Calu3 (cell line): Measurements from ENCODE around the gene PRL. TPM values are rescaled to one million over a fixed set of nuclear protein-coding genes. Genes with fewer than 3 reads are reported as not detected.

Experiments
- BruUV-seq: library from RNA; stranded (reverse); fragments of 400-500 nt; replicated peaks from 2 replicates; lab custom pipeline; 2021; lab: Mats Ljungman, UMichigan
- CTCF ChIA-PET: fragments of 300-600 bp; sonication (Branson Sonifier 250); formaldehyde crosslinking; loops from one replicate; lab custom pipeline; 2022; ENCODE audit warnings: antibody characterized with exemption; lab: Charles Lee
- DNase-seq: peaks from one replicate; pipeline ENCODE4 v3.0.0; 2022
- H3K27ac Mint-ChIP-seq: one replicate; pipeline ENCODE4 v1.8.0; 2022; ENCODE audit warnings: mixed read lengths; ENCODE audit not compliant: unreplicated experiment
- H3K27me3 Mint-ChIP-seq: one replicate; pipeline ENCODE4 v1.8.0; 2022; ENCODE audit warnings: mixed read lengths; ENCODE audit not compliant: unreplicated experiment
- H3K36me3 Mint-ChIP-seq: one replicate; pipeline ENCODE4 v1.8.0; 2022; ENCODE audit warnings: mild to moderate bottlenecking, moderate library complexity, mixed read lengths; ENCODE audit not compliant: insufficient read depth, unreplicated experiment
- H3K4me1 Mint-ChIP-seq: one replicate; pipeline ENCODE4 v1.8.0; 2022; ENCODE audit warnings: mild to moderate bottlenecking, low read depth, mixed read lengths; ENCODE audit not compliant: unreplicated experiment
- H3K4me3 Mint-ChIP-seq: one replicate; pipeline ENCODE4 v1.8.0; 2022; ENCODE audit warnings: mild to moderate bottlenecking, low read depth, moderate library complexity, mixed read lengths; ENCODE audit not compliant: unreplicated experiment
- H3K9me3 Mint-ChIP-seq: one replicate; pipeline ENCODE4 v1.8.0; 2022; ENCODE audit warnings: low read depth, mixed read lengths; ENCODE audit not compliant: unreplicated experiment
- intact Hi-C: fragments of 100-400 bp; cut with micrococcal nuclease; formaldehyde crosslinking; loops from one replicate; pipeline ENCODE4 v1.10.0; 2022; ENCODE audit not compliant: unreplicated experiment
- total RNA-seq: library from RNA; stranded (reverse); gene quantifications from 2 replicates; pipeline ENCODE4 v1.2.3, GENCODE V29; 2022
- TF ChIP-seq, protein P1 (sequence below): fragments of 200-600 bp; IDR thresholded peaks from one replicate; pipeline ENCODE4 v1.8.0; 2022; ENCODE audit warnings: antibody characterized with exemption; ENCODE audit not compliant: unreplicated experiment

The PRL gene
- total RNA-seq, 1 experiment from 2014 or later: not detected

DNA sequence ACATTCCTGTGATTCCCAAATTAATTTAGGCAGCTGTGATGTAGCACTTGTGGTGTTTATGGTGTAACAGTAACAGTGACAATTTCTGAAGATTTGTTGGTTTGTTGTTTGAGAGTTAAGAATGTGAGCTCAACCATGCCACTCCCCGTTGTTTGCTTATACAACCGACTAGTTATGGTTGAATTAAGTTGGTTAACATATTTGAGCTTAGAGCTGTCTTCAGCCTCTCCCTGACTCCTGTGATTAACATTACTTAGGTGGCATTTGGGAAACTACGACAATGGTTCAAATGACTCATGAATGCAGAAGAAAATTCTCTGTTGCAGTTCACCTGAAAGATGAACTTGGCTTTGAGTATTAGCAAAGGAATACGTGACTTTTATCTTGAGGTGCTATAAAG, 35.9 kb upstream of the PRL start:
- no peak for DNase-seq
- intact Hi-C loops: loop anchor here (10.0 kb wide), 1 partner anchor 492 kb away; no protein-coding TSS in a partner anchor
- TF ChIP-seq, protein P1, sequence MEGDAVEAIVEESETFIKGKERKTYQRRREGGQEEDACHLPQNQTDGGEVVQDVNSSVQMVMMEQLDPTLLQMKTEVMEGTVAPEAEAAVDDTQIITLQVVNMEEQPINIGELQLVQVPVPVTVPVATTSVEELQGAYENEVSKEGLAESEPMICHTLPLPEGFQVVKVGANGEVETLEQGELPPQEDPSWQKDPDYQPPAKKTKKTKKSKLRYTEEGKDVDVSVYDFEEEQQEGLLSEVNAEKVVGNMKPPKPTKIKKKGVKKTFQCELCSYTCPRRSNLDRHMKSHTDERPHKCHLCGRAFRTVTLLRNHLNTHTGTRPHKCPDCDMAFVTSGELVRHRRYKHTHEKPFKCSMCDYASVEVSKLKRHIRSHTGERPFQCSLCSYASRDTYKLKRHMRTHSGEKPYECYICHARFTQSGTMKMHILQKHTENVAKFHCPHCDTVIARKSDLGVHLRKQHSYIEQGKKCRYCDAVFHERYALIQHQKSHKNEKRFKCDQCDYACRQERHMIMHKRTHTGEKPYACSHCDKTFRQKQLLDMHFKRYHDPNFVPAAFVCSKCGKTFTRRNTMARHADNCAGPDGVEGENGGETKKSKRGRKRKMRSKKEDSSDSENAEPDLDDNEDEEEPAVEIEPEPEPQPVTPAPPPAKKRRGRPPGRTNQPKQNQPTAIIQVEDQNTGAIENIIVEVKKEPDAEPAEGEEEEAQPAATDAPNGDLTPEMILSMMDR: no peak
- CTCF ChIA-PET: interaction anchor here (0.6 kb wide), 1 partner anchor 1891 kb away, joined by 3 read pairs; no protein-coding TSS in a partner anchor
- BruUV-seq: no TSS peak
- H3K27me3 Mint-ChIP-seq: no peaks in the 10 kb centered on the region
- peaks cover 7% of the 10 kb centered on the region for H3K9me3 Mint-ChIP-seq
- H3K4me3 Mint-ChIP-seq: no peak overlapping the region
- no peaks in the 10 kb centered on the region for H3K36me3 Mint-ChIP-seq
- H3K4me1 Mint-ChIP-seq: no peaks in the 10 kb centered on the region
- H3K27ac Mint-ChIP-seq: no peak overlapping the region

DNA sequence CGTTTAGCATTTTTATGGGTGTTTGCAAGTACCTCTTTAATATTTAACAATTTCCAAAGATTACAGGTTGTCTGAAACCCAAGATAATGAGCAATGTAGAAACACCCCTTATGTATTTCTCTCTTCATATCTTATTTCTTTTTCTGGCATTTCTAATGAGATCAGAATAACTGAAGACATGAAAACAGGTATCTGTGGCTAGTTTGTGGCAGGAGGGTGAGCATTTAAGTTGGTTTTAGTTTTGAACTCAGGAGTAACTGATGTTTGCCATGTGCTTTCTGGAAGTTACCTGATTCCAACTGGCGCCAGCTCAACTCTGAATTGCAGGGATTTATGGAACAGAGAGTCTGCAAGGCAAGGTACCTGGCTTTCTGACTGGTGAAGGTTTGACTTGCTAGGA, 35.4 kb upstream of the PRL start:
- H3K9me3 Mint-ChIP-seq: peaks cover 7% of the 10 kb centered on the region
- DNase-seq: no peak
- BruUV-seq: no TSS peak
- H3K27me3 Mint-ChIP-seq: no peaks in the 10 kb centered on the region
- no peaks in the 10 kb centered on the region for H3K4me1 Mint-ChIP-seq
- no peak overlapping the region for H3K4me3 Mint-ChIP-seq
- H3K36me3 Mint-ChIP-seq: no peaks in the 10 kb centered on the region
- intact Hi-C loops: loop anchor here (10.0 kb wide), 1 partner anchor 493 kb away; no protein-coding TSS in a partner anchor
- H3K27ac Mint-ChIP-seq: no peak overlapping the region
- TF ChIP-seq, protein P1: no peak
- CTCF ChIA-PET: interaction anchor here (0.6 kb wide), 1 partner anchor 1891 kb away, joined by 3 read pairs; no protein-coding TSS in a partner anchor

DNA sequence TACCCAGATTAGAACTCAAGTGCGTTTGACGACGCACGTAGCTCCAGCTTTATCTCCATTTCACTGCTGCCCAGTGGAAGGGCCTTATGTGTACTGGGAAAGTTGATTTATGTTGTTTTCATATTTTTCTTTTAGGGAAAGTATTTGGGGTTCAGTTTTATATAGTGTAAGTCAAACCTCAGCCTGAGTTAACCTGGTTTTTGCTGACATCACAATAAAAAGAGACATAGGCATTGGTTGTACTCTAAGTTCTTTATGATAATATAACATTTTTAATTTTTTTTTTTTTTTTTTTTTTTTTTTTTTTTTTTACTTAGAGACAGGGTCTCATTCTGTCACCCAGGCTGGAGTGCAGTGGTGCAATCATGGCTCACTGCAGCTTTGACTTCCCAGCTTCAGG, 34.1 kb upstream of the PRL start:
- CTCF ChIA-PET: interaction anchor here (0.7 kb wide), 2 partner anchors 171 to 1579 kb away, joined by 3 to 4 read pairs; no protein-coding TSS in a partner anchor
- no peak for DNase-seq
- BruUV-seq: no TSS peak
- intact Hi-C loops: loop anchor here (10.0 kb wide), 1 partner anchor 494 kb away; no protein-coding TSS in a partner anchor
- TF ChIP-seq, protein P1: no peak
- H3K27ac Mint-ChIP-seq: no peak overlapping the region
- no peaks in the 10 kb centered on the region for H3K36me3 Mint-ChIP-seq
- H3K27me3 Mint-ChIP-seq: no peaks in the 10 kb centered on the region
- no peak overlapping the region for H3K4me3 Mint-ChIP-seq
- H3K9me3 Mint-ChIP-seq: peaks cover 7% of the 10 kb centered on the region
- no peaks in the 10 kb centered on the region for H3K4me1 Mint-ChIP-seq

DNA sequence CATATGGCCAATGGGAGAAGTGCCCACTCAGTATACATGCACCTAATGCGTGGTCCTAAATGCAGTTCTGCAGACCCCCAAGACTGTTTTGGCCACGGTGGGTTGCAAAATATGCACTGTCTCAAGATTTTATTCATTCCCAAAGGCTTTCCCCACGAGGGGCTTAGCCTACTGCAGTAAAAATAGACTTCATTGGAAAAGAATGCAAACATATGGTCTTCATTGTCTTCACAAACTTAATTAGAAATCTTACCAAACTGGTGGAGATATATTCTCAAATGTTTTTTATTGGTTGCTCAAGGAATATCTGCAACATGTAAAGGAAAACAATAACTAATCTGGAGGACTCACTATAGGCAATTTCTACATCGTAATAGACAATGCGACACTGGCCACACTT, 31.6 kb upstream of the PRL start:
- H3K4me1 Mint-ChIP-seq: no peaks in the 10 kb centered on the region
- peaks cover 7% of the 10 kb centered on the region for H3K9me3 Mint-ChIP-seq
- intact Hi-C loops: no loop called here
- no peak overlapping the region for H3K4me3 Mint-ChIP-seq
- DNase-seq: no peak
- TF ChIP-seq, protein P1: no peak
- no peak overlapping the region for H3K27ac Mint-ChIP-seq
- CTCF ChIA-PET: no interaction called here
- no TSS peak for BruUV-seq
- no peaks in the 10 kb centered on the region for H3K36me3 Mint-ChIP-seq
- H3K27me3 Mint-ChIP-seq: no peaks in the 10 kb centered on the region
